ENCODE results near the gene RASAL1.

DNA sequence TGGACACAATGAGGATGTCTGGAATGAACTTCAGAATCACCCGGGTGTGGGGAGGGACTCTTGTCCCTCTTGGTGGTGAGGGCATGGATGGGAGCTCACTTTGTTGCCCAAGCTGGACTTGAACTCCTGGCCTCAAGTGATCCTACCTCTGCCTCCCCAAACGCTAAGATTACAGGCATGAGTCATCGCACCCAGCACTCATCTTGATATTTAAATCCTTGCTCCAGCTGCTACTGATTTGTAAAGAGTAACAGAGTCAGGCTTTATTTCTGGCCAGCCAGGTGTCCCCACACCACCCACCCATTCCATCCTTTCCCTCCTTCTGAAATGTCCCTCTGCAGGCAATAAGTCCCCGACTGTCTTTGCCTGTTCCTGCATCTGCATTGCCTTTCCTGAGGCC, 44.8 kb upstream of the RASAL1 start:
- no peak for TF ChIP-seq EZH2 (IDR thresholded peaks at IDR 0.05; ENCODE audit: borderline replicate concordance, low read length)
- TF ChIP-seq, protein P1, sequence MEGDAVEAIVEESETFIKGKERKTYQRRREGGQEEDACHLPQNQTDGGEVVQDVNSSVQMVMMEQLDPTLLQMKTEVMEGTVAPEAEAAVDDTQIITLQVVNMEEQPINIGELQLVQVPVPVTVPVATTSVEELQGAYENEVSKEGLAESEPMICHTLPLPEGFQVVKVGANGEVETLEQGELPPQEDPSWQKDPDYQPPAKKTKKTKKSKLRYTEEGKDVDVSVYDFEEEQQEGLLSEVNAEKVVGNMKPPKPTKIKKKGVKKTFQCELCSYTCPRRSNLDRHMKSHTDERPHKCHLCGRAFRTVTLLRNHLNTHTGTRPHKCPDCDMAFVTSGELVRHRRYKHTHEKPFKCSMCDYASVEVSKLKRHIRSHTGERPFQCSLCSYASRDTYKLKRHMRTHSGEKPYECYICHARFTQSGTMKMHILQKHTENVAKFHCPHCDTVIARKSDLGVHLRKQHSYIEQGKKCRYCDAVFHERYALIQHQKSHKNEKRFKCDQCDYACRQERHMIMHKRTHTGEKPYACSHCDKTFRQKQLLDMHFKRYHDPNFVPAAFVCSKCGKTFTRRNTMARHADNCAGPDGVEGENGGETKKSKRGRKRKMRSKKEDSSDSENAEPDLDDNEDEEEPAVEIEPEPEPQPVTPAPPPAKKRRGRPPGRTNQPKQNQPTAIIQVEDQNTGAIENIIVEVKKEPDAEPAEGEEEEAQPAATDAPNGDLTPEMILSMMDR (IDR thresholded peaks at IDR 0.05; ENCODE audit: low read length) = no peak
